Fibroblast of skin of scalp (primary cell): ENCODE results near the gene PIGM. TPM values are rescaled to one million over a fixed set of nuclear protein-coding genes. Genes with fewer than 3 reads are reported as not detected.

Source experiments
- DNase-seq: peaks from one replicate; pipeline ENCODE4 v3.0.0-alpha.2; 2013
- polyA plus RNA-seq, 2 experiments: library from polyadenylated mRNA; unstranded; fragments of 120-200 nt; gene quantifications; one replicate each; pipeline ENCODE4 v1.2.1, GENCODE V29; 2013; ENCODE audit not compliant: insufficient read length in 2 of 2

Gene PIGM
- polyA plus RNA-seq (2013, experiment 1 of 2; ENCODE audit: insufficient read length): 6.0 TPM
- 6.5 TPM for polyA plus RNA-seq (2013, experiment 2 of 2; ENCODE audit: insufficient read length)

DNA sequence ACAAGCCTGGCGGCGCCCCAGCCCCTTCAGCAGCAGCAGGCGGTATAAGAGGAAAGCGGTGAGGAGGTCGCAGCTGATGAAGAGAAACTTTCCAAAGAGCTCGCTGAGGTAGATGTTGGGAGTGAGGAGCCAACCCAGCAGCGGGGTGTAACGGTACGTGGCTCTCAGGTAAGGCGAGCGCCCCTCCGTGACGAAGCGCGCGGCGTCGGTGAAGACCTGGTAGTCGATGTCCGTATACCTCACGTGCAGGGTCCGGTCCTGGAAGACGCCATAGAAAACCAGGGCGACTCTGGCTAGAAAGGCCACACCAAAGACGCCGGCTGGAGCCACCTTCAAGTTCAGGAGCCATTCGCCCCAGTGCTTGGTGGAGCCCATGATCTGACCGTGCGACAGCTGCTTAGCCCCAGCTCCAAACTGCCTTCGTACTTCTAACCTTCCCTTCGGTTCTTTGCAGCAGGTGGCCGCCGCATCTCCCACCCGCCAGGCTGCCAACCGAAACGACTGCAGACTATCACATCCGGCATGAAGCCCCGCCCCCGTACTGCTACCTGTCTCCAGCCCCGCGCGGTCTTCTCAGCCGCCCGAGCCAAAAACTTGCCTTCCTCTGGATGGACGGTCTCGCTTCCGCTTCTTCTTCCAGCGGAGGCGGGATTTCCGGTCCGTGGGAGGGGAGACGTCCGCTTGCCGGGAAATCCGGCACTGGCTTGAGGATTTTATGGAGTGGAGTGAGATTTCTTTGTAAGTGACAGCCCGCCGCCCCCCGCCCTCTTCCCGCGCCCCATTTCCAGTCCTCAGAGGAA is at the start of gene PIGM:
Gene PIGM (minus strand): TSS at position 626 of the 800 bp plus-strand sequence. CDS start 251 bp downstream, at position 375.
- DNase-seq: peak; percentile 90

DNA sequence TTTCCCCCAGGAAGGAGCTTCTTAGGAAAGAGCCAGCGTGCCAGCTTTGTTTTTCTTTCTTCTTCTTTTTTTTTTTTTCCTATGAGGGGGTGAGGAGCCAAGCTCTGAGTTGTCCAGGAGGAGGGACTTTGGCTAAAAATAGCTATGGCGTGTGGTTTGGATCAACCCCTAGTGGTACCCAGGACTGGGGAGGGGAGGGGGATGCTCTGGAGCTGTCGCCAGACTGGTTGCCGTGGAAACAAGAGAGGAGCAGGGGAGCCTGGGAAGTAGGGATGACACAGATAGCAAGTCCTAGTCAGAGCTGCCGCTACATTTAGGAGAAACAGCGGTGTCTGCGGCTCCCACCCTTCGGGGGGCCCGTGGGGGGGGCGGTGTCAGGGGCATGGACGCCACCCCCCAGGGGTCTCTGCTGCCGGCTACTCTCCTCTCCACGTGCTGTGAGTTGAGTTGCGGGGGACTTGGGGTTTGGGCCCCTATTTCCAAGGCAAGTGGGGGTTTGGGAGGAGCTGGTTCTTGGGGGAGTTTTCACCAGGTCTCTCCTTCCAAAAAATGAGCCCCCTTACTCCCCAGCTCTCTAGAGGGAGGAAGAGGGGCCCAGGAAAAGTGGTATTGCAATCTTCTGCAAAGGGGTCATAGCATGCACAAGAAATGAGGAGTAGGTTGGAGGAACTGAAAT is 49.6 kb upstream of the PIGM start, which contains the start of gene KCNJ9:
Gene KCNJ9 (plus strand): TSS at position 278 of the 676 bp plus-strand sequence. CDS start 2,493 bp downstream, outside the sequence.
- DNase-seq: peak; percentile 85

DNA sequence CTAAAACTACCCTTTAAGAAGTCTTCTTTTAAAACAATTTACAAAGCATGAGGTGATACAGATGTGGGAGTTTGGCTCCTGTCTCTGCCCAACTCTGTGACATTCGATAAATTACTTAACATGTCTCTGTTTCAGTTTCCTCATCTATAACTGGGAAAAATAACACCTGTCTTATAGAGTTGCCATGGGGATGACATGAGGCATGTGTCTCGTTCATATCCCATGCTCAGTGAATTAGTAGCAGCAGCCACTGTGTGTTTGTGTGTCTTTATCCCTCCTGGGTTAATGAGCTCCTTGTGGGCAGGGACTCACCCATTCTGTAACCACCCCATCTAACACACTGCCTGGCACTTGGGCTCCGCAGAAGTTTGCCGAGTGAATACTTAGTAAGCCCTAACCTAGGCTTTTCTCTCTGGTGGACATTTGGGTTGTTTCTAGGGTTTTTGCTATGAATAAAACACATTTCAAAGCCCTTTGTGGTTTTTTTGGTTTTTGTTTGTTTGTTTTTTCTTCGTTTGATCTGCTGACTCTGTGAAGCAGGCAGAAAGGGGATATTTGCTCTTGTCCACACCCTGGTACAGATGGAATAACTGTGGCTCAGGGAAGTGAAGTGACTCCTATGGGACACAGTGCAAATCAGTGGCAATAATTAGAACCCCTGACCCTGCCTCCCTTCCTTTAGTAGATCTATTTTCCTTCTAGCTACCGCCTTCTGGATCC is 48.8 kb upstream of the PIGM start:
- no peak for DNase-seq

DNA sequence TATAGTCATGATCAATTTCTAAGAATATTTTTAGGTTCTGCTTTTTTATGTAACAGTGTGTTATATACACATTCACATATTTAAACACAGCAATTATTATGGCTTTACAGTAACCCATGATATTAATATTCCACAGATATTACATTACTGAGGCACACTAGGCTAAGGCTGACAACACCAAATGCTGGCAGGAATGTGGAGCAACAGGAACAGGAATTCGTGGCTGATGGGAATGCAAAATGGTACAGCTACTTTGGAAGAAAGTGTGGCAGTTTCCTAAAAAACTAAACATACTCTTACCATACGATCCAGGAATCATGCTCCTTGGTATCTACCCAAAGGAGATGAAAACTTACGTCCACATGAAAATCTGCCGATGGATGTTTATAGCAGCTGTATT is 47.7 kb upstream of the PIGM start:
- DNase-seq: no peak

DNA sequence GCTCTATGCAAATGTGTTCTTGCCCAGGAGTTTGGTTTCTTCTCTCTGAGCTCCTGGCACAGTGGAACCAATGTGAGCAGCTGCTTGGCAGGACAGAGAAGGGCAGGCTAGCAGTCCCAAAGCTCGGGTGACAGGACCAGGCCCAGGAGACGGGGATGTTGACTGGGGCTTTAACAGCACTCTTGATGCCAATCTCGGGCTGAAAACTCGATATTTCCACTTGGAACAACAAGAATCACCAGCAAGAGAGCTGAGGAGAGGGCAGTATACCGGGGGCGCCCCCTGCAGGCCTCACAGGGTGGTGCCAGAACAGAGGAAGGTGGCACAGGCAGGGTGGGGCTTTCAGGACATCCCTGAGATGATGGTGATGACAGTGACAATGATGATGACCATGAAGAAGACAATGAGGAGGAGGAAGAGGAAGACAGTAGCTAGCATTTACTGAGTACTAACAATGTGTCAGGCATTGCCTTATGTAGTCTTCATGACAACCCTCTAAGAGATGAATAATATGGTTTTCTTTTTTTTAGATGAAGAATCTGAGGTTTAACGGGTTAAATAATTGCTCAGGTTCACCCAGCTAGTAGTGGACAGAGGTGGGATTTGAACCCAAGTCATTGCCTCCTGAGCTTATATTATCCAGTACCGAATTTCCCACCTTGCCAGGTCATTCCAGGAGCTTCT is 46.9 kb upstream of the PIGM start:
- peak; percentile 31 for DNase-seq

DNA sequence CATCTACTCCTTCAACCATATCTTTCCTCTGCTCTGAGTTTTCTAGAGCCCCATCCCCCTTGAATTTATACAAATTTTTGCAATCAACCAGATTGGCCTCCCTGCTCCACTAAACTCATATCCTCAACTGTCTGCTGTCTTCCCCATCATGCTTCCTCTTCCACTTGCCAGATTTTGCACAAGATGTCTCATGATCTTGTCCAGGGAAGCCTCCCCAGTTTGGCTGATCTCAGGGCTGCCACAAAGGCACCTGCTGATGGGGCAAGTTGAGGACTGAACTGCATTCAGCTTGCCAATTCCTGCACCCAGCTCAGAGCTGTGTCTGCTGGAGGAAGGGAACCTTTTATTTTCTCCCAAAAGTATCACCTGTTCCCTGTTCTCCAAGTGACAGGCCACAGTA is 45.7 kb upstream of the PIGM start:
- DNase-seq: no peak

DNA sequence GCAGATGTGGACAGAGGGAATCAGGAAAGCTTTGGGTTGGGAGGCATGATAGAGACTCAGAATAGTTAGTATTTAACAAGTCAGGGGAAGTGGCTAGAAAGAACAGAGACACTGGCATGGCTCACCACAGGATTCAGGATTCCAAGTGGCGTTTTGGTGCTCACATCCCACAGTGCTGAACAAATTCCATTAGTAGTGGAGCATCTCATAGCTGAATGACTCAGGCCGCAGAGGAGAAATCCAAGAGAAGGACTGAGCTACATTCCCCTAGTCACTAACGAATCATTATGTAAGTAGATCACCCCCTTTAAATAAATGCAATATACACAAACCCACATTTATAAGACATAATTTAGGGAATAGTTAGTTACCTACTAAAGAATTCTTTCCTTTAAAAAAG is 44.5 kb upstream of the PIGM start:
- DNase-seq: peak; percentile 37

DNA sequence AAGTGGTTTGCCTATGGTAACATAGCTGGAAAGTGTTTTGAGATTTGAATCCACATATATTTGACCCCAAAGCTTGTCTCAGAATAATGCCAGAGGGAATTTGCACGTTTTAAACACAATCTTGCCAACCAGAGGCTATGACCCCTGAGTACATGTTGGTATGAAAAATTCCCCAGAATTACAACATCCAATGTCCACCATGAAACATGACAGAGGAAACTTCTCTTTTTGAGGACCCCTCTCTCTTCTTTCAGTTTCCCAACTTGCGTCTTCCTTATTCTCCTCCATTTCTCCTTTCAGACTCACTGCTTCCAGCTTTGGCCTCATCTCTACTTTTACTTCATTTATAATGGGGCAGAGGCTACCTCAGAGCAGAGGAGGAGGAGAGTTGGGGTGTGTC is 44.0 kb upstream of the PIGM start:
- DNase-seq: no peak

DNA sequence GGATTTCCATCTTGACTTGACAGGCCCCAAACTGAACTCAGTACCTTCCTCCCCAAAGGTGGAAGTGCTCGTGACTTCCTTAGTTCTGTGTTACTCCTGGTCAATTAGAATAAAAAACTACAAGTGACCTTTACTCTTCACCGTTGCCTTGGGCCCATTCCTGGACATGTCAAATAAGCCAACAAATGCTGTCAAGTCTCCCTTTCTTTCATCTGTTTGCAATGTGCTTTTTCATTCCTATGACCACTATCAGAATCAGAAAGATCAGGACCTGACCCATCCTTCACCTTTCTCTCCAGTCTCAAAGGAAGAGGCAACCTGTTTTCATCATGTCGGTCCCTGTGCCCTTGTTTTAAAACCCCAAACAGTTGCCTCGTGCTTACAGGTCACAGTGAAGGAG is 43.1 kb upstream of the PIGM start:
- no peak for DNase-seq

DNA sequence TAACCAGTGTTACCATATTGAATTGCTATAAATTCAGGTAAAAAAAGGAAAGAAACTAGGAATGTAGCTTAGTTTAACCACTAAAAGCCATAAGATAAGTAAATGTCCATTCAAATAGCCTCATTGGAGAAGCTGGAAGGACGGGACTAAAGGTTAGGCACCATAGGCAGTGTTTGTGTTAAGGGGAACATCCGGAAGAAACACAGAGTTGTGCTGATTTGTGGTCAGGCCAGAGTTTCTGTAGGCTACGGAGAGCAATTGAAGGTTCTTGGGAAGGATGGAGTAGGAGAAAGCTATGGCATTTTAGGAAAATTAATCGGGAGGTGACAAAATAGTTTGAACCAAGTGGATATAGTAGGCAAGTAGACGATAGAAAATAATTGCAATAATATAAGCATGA is 39.5 kb upstream of the PIGM start:
- DNase-seq: no peak

DNA sequence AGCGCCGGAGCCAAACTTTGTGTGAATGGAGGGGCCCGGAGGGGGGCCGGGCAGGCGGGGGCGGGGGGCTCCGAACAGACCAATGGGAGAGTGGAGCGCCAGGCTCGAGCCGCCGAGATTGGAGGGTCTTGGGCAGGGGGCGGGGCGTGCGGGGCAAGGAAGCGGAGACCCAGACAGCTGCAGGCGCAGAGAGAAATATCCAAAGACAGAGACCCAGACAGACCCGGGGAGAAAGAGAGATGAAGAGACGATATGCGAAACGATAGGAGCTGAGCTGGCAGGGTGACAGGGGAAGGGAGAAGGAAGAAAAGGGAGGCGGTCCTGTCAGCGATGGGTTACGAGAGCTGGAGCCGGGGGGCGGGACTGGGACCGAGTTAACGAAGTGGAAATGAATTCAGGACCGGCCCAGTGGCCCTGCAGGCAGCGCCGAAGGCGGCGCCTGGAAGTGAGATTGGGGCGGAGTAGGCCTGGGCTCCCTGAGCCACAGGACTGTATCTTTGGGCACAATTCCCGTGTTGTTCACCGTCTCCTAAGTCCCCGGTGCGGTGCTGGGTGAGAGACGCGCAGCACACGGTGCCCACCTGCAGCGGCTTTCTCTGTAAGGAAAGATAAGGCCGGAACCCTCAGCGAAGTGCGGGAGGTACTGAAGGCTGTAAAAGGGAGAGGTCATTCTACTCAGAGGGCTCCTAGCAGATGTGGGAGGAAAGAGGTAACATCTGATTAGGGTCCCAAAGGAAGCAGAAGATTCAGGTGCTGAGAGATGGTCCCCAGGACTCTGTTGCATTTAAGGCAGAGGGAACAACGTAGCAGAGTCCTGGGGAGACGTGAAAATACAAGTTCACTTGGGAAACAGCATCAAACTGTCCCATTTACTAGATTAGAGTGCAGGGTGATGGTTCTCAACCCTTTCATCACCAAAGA is 38.7 kb upstream of the PIGM start:
- DNase-seq: peak; percentile 63

DNA sequence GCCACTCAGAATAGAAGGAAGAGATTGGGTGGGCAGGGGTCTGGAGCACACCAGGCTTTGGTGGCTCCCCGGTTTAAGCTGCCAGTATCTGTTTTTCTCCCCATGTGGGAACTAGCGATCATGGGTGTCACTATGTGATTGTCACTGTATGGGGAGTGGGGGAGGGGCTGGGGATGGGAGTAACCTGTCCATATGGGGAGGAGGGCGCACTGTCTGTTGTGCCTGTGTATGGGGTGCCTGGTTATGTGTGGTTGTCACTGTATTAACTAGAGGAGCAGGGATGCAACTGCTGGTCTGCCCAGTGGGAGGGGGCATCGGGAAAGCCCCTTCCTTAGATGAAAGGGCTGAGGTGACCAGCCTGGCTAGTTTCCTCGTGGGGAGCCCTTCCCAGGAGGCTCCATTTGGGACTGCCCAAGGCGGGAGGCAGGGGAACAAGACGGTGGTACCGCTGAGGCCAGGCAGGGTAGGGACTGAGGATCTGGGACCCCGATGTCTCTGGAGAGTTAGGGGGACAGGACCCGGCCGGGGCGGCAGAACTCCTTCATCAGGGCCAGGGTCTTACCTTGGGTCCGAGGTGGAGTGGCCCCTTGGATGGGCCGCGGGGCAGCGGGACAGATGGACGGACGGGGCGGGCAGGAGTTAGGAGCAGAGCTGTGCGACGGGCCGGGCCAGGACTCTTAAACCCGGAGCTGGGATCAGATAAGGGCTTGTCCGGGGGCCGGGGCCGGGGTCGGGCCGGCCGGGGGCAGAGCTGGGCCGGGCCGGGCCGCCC is 37.9 kb upstream of the PIGM start, which contains the start of gene KCNJ10:
Gene KCNJ10 (minus strand): TSS at position 701 of the 772 bp plus-strand sequence. CDS start 27,628 bp downstream, outside the sequence.
- no peak for DNase-seq

DNA sequence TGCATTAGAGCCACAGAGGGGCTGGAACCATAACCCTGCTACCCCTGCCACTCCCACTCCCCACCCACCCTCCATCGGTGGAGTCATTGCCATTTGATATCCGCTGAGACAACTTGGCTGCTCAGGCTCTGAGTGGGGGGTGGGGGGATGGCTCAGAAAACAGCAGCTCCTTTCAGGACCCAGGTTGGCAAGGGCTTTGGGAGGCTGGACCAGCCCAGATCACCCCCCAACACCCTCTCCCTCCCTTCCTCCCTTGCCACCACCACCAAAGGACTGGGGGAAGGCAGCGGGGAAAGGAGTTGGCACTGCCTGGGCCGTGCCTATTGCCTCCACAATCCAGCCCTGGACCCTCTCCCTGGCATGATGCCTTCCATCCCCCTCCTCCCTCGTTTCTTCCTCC is 36.4 kb upstream of the PIGM start:
- no peak for DNase-seq

DNA sequence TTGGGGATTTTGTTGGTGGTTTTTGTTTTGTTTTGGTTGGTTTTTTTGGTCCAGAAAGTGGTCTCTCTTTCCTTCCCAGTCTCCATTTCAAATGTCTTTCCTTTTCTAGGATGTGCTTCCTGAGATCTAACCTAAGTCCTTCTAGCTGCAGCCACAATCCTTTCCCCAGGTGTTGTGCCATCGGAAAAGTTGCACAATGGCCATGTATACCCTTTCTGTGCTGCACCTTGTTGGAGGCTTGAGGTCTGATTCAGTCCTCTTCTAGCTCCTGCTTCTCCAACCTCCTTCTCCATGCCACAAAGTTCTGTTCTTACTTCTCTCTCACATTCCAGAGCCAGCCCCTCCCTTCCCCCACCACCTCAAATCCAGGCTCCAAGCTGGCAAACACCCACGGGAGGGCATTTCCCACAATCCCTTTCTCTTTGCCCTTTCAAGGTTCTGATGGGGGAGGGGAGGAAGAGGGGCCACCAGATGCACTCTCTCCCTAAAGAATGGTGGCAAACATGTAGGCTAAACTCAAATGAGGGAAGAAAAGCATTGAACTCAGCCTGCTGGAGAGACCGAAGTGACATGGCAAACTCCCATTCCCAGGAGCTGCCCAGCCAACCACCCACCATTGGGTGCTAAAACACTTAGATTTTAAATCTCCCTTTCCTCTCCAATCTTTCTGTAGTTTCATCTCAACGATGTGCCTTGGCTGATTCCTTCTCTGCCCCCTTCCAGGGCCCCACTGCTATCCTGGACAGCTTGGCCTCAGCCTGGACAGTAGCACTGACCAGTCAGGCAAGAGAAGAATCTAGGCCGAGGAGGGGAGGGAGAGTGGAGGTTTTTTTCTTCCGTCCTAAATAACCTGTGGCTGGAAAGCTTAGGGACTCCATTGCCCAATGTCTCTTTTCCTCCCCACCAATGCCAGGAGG is 35.3 kb upstream of the PIGM start:
- DNase-seq: no peak

DNA sequence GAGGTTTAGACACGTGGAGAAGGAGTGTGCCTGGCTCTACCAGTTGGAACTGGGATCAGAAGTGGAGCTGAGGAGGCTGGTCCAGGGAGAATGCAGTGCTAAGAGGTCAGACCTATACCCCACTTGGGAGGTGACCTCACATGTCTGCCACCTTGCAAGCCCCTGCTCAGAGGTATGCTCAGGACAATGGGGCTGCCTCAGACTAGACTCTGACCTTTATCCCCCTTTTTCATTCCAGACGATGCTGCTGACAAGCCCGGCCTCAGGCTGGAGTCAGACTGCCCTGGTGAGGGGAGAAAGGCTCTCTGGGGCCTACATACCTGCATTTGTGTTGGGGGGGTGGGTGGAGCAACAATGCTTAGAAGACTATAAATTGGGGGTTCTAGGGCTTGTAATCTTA is 33.0 kb upstream of the PIGM start:
- no peak for DNase-seq

DNA sequence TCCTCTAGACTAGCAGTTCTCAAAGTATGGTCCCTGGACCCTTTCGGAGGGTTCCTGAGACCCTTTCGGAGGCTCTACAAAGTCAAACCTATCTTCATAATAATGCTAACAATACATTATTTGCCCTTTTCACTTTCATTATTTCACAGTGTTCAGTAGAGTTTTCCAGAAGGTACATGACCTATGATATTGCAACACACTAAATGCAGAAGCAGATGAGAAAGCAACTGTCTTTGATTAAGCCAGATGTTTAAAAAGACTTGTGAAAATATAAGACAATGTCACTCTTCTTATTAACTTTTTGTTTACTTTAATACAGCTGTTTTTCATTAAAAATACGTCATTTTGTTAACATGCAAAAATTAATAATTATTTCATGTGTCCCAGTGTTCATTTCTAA is 32.4 kb upstream of the PIGM start:
- no peak for DNase-seq

DNA sequence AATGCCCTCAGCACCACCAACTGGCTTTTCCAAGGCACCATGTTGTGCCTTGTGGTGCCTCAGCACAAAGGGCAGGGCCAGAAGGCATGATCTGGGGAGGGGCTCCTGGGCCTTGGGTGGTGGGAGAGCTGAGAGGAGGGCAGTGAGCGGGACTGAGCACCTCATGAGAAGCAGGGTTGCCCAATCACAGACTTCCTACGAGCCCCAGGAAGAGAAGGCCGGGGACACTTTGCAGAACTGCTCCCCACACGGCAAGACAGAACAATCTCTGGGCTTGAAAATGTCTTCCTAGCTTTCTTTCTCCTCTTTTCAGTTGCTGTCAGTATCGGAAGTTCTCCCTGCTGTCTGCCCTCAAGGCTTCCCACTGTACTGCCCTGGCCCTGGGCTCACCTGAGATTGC is 31.4 kb upstream of the PIGM start:
- no peak for DNase-seq

DNA sequence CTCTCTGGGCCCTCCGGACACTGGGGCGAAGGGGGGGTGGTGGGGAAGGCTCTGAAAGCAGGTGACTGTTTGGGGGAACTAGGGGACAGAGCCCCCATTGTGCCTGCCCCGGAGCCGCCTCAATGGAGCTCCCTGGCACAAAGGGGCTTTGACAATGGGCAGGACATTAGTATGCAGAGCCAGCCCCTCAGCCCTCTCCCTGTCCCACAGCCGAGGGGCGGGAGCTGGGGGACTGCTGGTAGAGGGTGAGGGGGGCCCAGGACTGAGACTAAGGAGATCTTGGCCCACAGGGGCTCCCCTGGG is 30.4 kb upstream of the PIGM start:
- no peak for DNase-seq

DNA sequence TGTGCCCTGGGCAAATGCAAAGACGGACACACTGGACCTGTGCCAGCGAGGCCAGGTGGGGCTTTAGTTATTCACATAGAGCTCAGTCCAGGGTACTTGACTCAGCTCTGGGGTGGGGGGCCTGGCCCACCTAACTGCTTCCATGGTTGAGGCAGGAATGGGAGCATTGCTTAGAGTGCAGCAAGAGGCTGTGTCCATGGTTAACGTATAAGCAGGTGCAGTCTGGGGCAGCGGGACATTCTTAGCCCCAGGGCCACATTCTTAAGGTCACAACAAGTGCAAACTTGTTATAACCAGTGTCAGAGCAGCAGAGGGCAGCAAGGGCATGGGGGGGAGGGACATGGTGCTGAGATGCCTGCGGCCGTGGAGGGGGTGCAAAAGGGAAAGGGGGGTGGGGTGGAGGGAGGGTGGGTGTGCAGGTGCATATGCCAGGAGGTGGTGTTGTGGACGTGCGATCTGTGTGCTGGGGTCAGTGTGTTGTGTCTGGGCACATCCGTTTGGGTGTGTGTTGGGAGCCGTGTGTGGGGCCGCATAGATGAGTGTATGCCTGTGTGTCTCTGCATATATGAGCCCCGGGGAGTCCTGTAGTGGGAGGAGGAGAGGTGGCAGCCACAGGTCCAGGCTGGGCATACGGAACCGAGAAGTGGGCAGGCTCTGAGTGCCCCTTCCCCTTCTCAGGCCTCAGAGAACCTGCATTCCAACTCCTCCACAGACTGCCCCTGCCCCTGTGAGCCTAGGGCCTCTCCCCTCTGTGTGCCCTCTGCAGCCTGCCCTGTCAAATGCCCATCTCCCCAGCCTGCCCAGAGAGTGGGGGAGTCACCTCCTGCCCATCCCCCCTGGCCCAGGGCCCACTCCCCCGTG is 29.8 kb upstream of the PIGM start:
- no peak for DNase-seq
